ENCODE results near the gene SLC6A12. TPM values are rescaled to one million over a fixed set of nuclear protein-coding genes. Genes with fewer than 3 reads are reported as not detected.

SLC6A12 gene
- total RNA-seq (2022; extraction: Qiagen RNA extraction; ENCODE audit: low read depth), result 0.65 to 1.5 TPM (median 0.76 TPM) in 5 replicates

DNA sequence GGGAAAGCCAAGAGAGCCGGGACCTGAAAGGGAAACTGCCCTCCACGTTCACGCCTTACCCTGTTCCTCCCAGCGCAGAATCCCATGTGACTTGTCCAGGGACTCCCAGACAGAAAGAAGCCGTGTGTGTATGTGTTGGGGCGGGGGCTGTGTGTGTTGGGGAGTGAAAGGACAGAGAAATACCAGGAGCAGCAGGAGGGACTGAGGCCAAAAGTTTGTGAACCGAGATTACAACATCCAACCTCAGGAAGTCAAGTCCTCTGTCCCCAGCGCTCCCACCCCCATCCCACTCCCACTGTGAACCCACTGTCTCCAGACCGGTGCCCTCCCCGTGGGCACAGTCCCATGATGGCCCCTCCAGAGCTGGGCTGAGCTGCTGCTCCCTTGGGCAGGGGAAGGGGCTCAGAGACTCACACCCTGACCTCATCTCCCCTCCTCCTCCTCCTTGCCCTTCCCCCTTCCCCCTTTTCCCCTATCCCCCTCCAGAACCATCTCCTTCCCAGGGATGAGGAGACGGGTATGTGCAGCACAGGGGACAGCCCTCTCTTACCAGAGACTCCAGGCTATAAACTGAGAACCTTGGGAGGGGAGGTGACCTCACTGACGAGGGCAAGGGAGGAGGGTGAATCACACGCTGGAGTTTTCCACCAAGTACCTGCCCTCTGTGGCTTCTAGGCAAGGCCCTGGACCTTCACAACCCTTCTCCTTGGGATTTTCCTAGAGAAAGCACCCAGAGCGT, at the start of gene SLC6A12:
Gene SLC6A12, minus strand, starts transcription at position 155 of the 739 bp plus-strand sequence. CDS start 4,171 bp downstream, outside the sequence.

DNA sequence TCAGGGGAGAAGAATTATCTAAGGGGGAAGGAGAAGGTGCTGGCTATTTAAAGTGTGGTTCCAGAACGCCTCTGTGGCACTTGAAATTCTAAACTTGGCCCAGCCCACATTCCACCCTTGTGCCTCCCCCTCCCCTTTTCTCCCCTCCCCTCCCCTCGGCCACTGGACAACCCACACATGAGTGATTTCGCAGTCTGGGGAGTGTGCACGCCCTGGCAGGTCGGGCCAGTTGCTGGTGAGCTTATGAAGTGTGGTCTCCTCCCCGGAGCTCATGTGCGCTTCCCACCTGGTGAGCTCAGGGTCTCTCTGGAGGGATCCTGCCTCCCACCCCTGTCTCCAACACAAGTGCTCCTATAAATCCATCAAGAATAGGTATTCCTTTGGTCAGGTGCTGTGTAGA, 48.9 kb upstream of the SLC6A12 start, which contains the start of gene SLC6A13:
Gene SLC6A13, minus strand, starts transcription at position 20 of the 400 bp plus-strand sequence. CDS start 2,784 bp downstream, outside the sequence.

Other genes starting within 250 kb of the SLC6A12 start
- gene IQSEC3, start 147.4 kb downstream of the SLC6A12 start, total RNA-seq (2022; extraction: Qiagen RNA extraction; ENCODE audit: low read depth), result not detected in 5 replicates
- 0.21 to 0.66 TPM (median 0.51 TPM) in 4 of 5 replicates, not detected in the other for gene SLC6A13, start 48.7 kb upstream of the SLC6A12 start, total RNA-seq (2022; extraction: Qiagen RNA extraction; ENCODE audit: low read depth)
- 17.0 to 27.7 TPM (median 19.6 TPM) in 5 replicates for gene KDM5A, start 175.2 kb upstream of the SLC6A12 start, total RNA-seq (2022; extraction: Qiagen RNA extraction; ENCODE audit: low read depth)
- 12.5 to 17.7 TPM (median 16.0 TPM) in 5 replicates for gene CCDC77, start 187.5 kb upstream of the SLC6A12 start, total RNA-seq (2022; extraction: Qiagen RNA extraction; ENCODE audit: low read depth)
- gene B4GALNT3, start 245.8 kb upstream of the SLC6A12 start, total RNA-seq (2022; extraction: Qiagen RNA extraction; ENCODE audit: low read depth), result 0.29 to 0.74 TPM (median 0.58 TPM) in 5 replicates